Gastrocnemius medialis (tissue), 4 donors: ENCODE data around the gene ASB10. TPM values are rescaled to one million over a fixed set of nuclear protein-coding genes. Genes with fewer than 3 reads are reported as not detected.

Experiments used
- ATAC-seq, 2 donors: fragments of 150-250 bp; one replicate each; pipeline ENCODE4 v1.9.1; 2016
- DNase-seq, 2 donors: peaks; one replicate each; pipeline ENCODE4 v3.0.0-alpha.2; 2019
- H3K27ac ChIP-seq, 4 donors: fragments of 200-600 bp; sonication (generic); 1 replicate in 1 of 4; 2 replicates in 3 of 4; pipeline ENCODE4 v1.5.1; 2016 to 2018; ENCODE audit warnings: mild to moderate bottlenecking in 2 of 4, moderate library complexity in 1 of 4
- H3K27me3 ChIP-seq, 3 donors: fragments of 200-600 bp; sonication (generic) in 2 of 3; 1 replicate in 1 of 3; 2 replicates in 2 of 3; pipeline versions ENCODE4 v1.5.1 to v1.6.0; 2016 to 2019; ENCODE audit warnings: mild to moderate bottlenecking in 1 of 3, moderate library complexity in 1 of 3
- H3K36me3 ChIP-seq, 2 donors: fragments of 200-600 bp; sonication (generic) in 1 of 2; one replicate each; pipeline ENCODE4 v1.5.1; 2017 to 2018
- H3K4me1 ChIP-seq, 2 donors: fragments of 200-600 bp; sonication (generic) in 1 of 2; one replicate each; pipeline ENCODE4 v1.5.1; 2016 to 2017; ENCODE audit warnings: mild to moderate bottlenecking in 2 of 2
- H3K4me3 ChIP-seq, 4 donors: fragments of 200-600 bp; sonication (generic) in 3 of 4; 1 replicate in 1 of 4; 2 replicates in 3 of 4; pipeline ENCODE4 v1.5.1; 2016 to 2019; ENCODE audit warnings: mild to moderate bottlenecking in 2 of 4
- H3K9me3 ChIP-seq, 3 donors: fragments of 200-600 bp; sonication (generic) in 2 of 3; 1 replicate in 1 of 3; 2 replicates in 2 of 3; pipeline ENCODE4 v1.5.1; 2016 to 2019
- POLR2A ChIP-seq, 2 donors: fragments of 450-650 bp; IDR thresholded peaks; one replicate each; pipeline ENCODE4 v1.6.1; 2017; ENCODE audit warnings: antibody characterized with exemption in 2 of 2, mild to moderate bottlenecking in 2 of 2, moderate library complexity in 2 of 2
- in situ Hi-C, 4 donors: fragments of 200-750 bp; cut with MboI; loops; one replicate each; pipeline versions ENCODE4 v1.15.0 to v1.8.0; 2017; ENCODE audit warnings: low sequenced_read_pairs in 4 of 4
- intact Hi-C: fragments of 100-400 bp; cut with DNase I; formaldehyde crosslinking; loops from one replicate; pipeline ENCODE4 v1.15.1; 2023; ENCODE audit warnings: low total_unique reads
- total RNA-seq, 4 donors: library from RNA; depleted of rRNA; stranded (reverse); fragments of >200 nt; gene quantifications; one replicate each; pipeline versions ENCODE4 v1.1.0 to v1.2.3, GENCODE V29; 2016
- TF ChIP-seq, protein P1 (sequence below), 5 experiments: fragments of 450-650 bp in 3 of 5; fragments of 200-600 bp in 2 of 5; sonication (generic) in 2 of 5; IDR thresholded peaks in 4 of 5; conservative IDR thresholded peaks in 1 of 5; 1 replicate in 4 of 5; 2 replicates in 1 of 5; pipeline ENCODE4 v1.5.1; 2016 to 2019; ENCODE audit warnings: antibody characterized with exemption in 5 of 5, mild to moderate bottlenecking in 3 of 5, moderate library complexity in 3 of 5

Gene ASB10
- total RNA-seq, 4 donors from 2014 or later, result 17.1 to 24.8 (median 21.6) TPM

DNA sequence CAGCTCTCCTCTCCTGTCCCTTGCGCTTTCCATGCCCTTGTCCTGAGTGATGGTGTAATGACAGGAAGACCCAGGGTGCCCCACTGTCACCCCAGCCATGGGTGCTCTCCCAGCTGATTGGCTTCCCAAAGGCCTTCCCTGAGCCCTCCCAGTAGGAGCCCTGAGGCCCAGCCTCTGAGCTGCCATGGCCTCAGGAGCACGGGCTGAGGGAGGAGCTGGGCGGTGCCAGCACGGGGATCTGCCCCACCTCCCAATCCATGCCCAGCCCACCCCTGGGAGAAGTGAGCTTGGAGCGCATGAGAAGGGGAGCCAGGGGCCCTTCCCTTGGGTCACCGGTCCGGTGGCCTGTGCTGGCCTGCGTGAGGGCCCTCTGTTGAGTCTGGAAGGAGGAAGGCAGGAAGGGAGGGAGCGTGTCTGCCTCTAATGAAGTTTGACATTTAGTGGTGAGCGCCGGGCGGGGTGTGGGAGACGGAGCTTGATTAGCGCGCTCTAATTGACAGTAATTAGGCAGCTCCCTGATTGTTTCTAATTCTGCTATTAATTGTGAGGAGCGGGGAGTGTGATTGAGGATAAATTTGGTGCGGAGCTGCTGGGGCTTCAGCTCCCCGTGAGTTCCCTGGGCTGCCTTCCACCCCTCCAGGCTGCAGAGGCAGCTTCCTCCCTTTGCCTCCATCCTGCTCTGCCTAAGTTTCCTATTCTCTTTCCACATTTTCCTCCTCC is 47.8 kb downstream of the ASB10 start:
- Histone ChIP-seq H3K36me3 (peaks cover 0 to 9% of the 10 kb centered on the region in 2 donors), H3K4me1 (peaks cover 0 to 3% of the 10 kb centered on the region in 2 donors), H3K27me3 (no peaks in the 10 kb centered on the region), H3K27ac (no peak overlapping the region), H3K4me3 (no peak overlapping the region), H3K9me3 (no peaks in the 10 kb centered on the region)
- DNase-seq (peak in 1 of 2 donors; percentile 6), ATAC-seq (no peak)
- intact Hi-C loops (no loop called here), in situ Hi-C loops (no loop called here)
- TF ChIP-seq, protein P1, sequence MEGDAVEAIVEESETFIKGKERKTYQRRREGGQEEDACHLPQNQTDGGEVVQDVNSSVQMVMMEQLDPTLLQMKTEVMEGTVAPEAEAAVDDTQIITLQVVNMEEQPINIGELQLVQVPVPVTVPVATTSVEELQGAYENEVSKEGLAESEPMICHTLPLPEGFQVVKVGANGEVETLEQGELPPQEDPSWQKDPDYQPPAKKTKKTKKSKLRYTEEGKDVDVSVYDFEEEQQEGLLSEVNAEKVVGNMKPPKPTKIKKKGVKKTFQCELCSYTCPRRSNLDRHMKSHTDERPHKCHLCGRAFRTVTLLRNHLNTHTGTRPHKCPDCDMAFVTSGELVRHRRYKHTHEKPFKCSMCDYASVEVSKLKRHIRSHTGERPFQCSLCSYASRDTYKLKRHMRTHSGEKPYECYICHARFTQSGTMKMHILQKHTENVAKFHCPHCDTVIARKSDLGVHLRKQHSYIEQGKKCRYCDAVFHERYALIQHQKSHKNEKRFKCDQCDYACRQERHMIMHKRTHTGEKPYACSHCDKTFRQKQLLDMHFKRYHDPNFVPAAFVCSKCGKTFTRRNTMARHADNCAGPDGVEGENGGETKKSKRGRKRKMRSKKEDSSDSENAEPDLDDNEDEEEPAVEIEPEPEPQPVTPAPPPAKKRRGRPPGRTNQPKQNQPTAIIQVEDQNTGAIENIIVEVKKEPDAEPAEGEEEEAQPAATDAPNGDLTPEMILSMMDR (IDR thresholded peaks at IDR 0.05 in 4 of 5, conservative IDR thresholded peaks at IDR 0.05 in 1 of 5), result no peak
- TF ChIP-seq POLR2A (IDR thresholded peaks at IDR 0.05), result no peak

DNA sequence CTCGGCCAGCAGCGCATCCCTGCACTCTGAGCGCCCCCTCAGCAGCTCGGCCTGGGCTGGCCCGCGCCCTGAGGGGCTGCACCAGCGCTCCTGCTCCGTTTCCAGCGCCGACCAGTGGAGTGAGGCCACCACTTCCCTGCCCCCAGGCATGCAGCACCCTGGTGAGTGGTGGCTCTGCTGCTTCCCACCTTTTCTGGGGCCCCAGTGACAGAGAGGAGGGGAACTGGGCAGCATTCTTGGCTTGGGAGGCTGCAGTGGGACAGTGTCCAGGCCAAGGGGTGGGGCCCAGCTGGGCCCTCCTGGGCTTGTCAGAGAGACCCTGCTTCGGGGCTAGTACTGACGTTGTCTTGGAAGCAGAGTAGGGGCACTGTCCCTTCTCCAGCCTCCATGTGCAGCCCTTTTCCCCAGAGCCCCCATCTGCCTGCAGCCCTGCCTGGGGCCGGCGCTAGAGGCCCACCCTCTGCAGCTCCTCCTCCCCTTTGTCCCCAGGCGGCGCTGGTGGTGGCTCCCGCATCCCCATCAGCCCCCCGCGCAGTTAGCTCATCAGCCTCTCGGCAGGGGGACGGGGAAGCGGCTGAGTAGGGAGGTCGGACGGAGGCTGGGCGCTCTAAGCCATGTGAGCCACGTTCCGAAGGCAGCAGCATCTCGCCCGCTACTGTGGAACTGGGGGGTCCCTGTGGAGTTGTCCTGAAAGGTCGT is 48.7 kb downstream of the ASB10 start:
- TF ChIP-seq, protein P1 (IDR thresholded peaks at IDR 0.05 in 4 of 5, conservative IDR thresholded peaks at IDR 0.05 in 1 of 5), result no peak
- no peak for TF ChIP-seq POLR2A (IDR thresholded peaks at IDR 0.05)
- Histone ChIP-seq H3K4me1 (peaks cover 0 to 3% of the 10 kb centered on the region in 2 donors), H3K4me3 (no peak overlapping the region), H3K9me3 (no peaks in the 10 kb centered on the region), H3K27ac (no peak overlapping the region), H3K36me3 (peaks cover 0 to 15% of the 10 kb centered on the region in 2 donors), H3K27me3 (no peaks in the 10 kb centered on the region)
- DNase-seq (peak in 1 of 2 donors; percentile 8), ATAC-seq (no peak)
- in situ Hi-C loops, result no loop called here
- intact Hi-C loops, result no loop called here

DNA sequence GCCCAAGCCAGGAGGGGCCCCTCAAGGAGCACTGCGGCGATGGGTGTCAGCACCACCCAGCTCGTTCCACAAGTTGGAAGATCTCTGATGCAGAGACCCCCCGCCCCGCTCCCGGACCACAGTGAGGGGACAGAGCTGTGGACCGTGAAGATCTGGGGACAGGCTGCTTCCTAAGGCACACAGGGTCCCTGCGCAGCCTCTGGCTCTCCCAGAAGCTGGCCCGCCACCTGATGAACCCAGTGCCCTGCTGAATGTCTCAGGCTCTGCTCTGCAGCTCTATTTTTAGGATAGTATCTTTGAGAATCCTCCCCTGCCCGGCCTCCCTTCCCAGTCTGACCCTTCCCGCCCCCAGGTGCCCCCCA is 49.3 kb downstream of the ASB10 start:
- peak in 1 of 2 donors; percentile 4 for DNase-seq
- no peak for TF ChIP-seq POLR2A (IDR thresholded peaks at IDR 0.05)
- TF ChIP-seq, protein P1 (IDR thresholded peaks at IDR 0.05 in 4 of 5, conservative IDR thresholded peaks at IDR 0.05 in 1 of 5), result no peak
- Histone ChIP-seq H3K27me3 (no peaks in the 10 kb centered on the region), H3K9me3 (no peaks in the 10 kb centered on the region), H3K27ac (no peak overlapping the region), H3K4me1 (peaks cover 0 to 3% of the 10 kb centered on the region in 2 donors), H3K4me3 (no peak overlapping the region), H3K36me3 (peaks cover 0 to 20% of the 10 kb centered on the region in 2 donors)
- no peak for ATAC-seq
- in situ Hi-C loops, result no loop called here
- intact Hi-C loops, result no loop called here

DNA sequence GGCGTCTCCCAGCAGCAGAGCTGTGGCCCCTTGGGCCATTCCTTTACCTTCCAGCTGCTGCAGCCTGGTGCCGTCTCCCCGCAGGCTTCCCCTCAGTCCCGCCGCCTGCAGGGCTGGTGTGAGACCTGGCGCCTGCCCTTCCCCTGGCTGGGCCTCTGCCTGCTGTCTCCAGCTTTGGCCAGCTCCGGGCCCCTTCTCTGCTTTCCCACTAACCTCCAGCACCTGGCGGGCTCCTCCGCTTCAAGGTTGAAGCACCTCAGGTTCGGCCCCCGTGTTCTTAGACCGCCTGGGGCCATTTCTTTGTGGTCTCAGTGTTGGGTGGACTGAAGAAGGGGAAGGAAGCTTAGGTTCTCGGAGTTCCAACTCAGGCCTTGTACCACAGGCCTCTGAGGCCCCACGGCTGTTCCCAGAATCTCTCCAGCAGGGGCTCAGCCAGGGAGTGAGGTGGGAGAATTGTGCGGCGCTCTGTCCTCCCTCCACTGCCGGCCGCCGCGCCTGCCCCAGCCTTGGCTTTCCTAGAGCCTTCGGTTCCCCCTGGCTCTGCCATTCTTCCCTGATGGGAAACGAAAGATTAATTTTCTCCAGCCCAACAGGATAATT is 49.9 kb downstream of the ASB10 start:
- intact Hi-C loops, result no loop called here
- peaks cover 0 to 24% of the 10 kb centered on the region in 2 donors for H3K36me3 ChIP-seq
- H3K4me3 ChIP-seq, result no peak overlapping the region
- DNase-seq, result peak in 1 of 2 donors; percentile 7
- H3K4me1 ChIP-seq, result peaks cover 0 to 3% of the 10 kb centered on the region in 2 donors
- TF ChIP-seq, protein P1 (IDR thresholded peaks at IDR 0.05 in 4 of 5, conservative IDR thresholded peaks at IDR 0.05 in 1 of 5), result no peak
- TF ChIP-seq POLR2A (IDR thresholded peaks at IDR 0.05), result no peak
- no peaks in the 10 kb centered on the region for H3K27me3 ChIP-seq
- in situ Hi-C loops, result no loop called here
- H3K27ac ChIP-seq, result no peak overlapping the region
- no peak for ATAC-seq
- H3K9me3 ChIP-seq, result no peaks in the 10 kb centered on the region
